OCI-LY7 (cell line): ENCODE results near the gene EIF4E1B. TPM values are rescaled to one million over a fixed set of nuclear protein-coding genes. Genes with fewer than 3 reads are reported as not detected.

Experiments
- BruUV-seq: library from RNA; stranded (reverse); fragments of 400-500 nt; replicated peaks from 2 replicates; lab custom pipeline; 2021; lab: Mats Ljungman, UMichigan
- CTCF ChIA-PET: fragments of 300-600 bp; sonication (Branson Sonifier 250); formaldehyde crosslinking; loops from one replicate; lab custom pipeline; 2022; ENCODE audit warnings: antibody characterized with exemption; ENCODE audit not compliant: unreplicated experiment; lab: Charles Lee
- POLR2A ChIA-PET: fragments of 300-600 bp; sonication (Branson Sonifier 250); formaldehyde crosslinking; loops from one replicate; lab custom pipeline; 2022; ENCODE audit warnings: antibody characterized with exemption; lab: Charles Lee
- DNase-seq: peaks from one replicate; pipeline ENCODE4 v3.0.0-alpha.2; 2015; ENCODE audit warnings: low spot score
- H2AFZ ChIP-seq: fragments of 200-600 bp; sonication (generic), shearing (Covaris generic); 2 replicates; pipeline ENCODE4 v1.6.1; 2014; ENCODE audit warnings: mild to moderate bottlenecking, antibody characterized with exemption, low read length, moderate library complexity
- H3K27ac ChIP-seq: fragments of 200-600 bp; sonication (generic); 2 replicates; pipeline ENCODE4 v1.5.1; 2014; ENCODE audit warnings: mixed run types, low read depth, mild to moderate bottlenecking, moderate library complexity, low read length, inconsistent platforms; ENCODE audit not compliant: poor library complexity, severe bottlenecking
- H3K36me3 ChIP-seq: fragments of 200-600 bp; sonication (generic); 2 replicates; pipeline ENCODE4 v1.6.1; 2014; ENCODE audit warnings: mild to moderate bottlenecking, antibody characterized with exemption, low read length, moderate library complexity, mixed read lengths; ENCODE audit not compliant: insufficient read depth
- H3K4me1 ChIP-seq: fragments of 200-600 bp; sonication (generic); 2 replicates; pipeline ENCODE4 v1.5.1; 2014; ENCODE audit warnings: mild to moderate bottlenecking, low read length; ENCODE audit not compliant: insufficient read depth, poor library complexity, severe bottlenecking
- H3K4me2 ChIP-seq: fragments of 200-600 bp; sonication (generic); 2 replicates; pipeline ENCODE4 v1.6.1; 2014; ENCODE audit warnings: mild to moderate bottlenecking, low read length
- H3K4me3 ChIP-seq: fragments of 200-600 bp; sonication (generic); 2 replicates; pipeline ENCODE4 v1.5.1; 2014; ENCODE audit warnings: mild to moderate bottlenecking, low read depth, low read length; ENCODE audit not compliant: poor library complexity, severe bottlenecking
- H3K79me2 ChIP-seq: fragments of 200-600 bp; sonication (generic); 2 replicates; pipeline ENCODE4 v1.6.1; 2016; ENCODE audit warnings: low read depth, mild to moderate bottlenecking, low read length, moderate library complexity, mixed read lengths; ENCODE audit not compliant: insufficient read depth
- H3K9me2 ChIP-seq: fragments of 200-600 bp; sonication (generic); 2 replicates; pipeline ENCODE4 v1.6.1; 2016; ENCODE audit warnings: mild to moderate bottlenecking, low read length, mixed read lengths; ENCODE audit not compliant: insufficient read depth
- H3K9me3 ChIP-seq: fragments of 200-600 bp; sonication (generic); 2 replicates; pipeline ENCODE4 v1.6.1; 2014; ENCODE audit warnings: mild to moderate bottlenecking, mixed run types, low read length, mixed read lengths
- H4K20me1 ChIP-seq: fragments of 200-600 bp; sonication (generic); 2 replicates; pipeline ENCODE4 v1.6.1; 2014; ENCODE audit warnings: mild to moderate bottlenecking, antibody characterized with exemption, low read length, moderate library complexity, mixed read lengths; ENCODE audit not compliant: insufficient read depth
- EZH2phosphoT487 ChIP-seq: fragments of 200-600 bp; sonication (generic); IDR thresholded peaks from 2 replicates; pipeline ENCODE4 v1.6.1; 2018; ENCODE audit warnings: low read depth, borderline replicate concordance, mild to moderate bottlenecking, mixed run types, antibody characterized with exemption, low read length, moderate library complexity, mixed read lengths
- intact Hi-C: fragments of 100-400 bp; cut with micrococcal nuclease; formaldehyde crosslinking; loops from one replicate; pipeline ENCODE4 v1.10.0; 2022; ENCODE audit not compliant: unreplicated experiment
- total RNA-seq, 2 experiments: library from RNA; depleted of rRNA in 1 of 2; stranded (reverse); fragments of >200 nt in 1 of 2; shearing (Covaris generic) in 1 of 2; gene quantifications; 2 replicates each; pipeline ENCODE4 v1.2.3, GENCODE V29; 2014 to 2022
- TF ChIP-seq, protein P1 (sequence below): fragments of 200-600 bp; sonication (generic); conservative IDR thresholded peaks from 2 replicates; pipeline ENCODE4 v1.5.1; 2014; ENCODE audit warnings: mild to moderate bottlenecking, antibody characterized with exemption, low read length, moderate library complexity, mixed read lengths

Gene EIF4E1B
- total RNA-seq, 2 experiments from 2014 or later: 0.16 to 2.4 TPM

DNA sequence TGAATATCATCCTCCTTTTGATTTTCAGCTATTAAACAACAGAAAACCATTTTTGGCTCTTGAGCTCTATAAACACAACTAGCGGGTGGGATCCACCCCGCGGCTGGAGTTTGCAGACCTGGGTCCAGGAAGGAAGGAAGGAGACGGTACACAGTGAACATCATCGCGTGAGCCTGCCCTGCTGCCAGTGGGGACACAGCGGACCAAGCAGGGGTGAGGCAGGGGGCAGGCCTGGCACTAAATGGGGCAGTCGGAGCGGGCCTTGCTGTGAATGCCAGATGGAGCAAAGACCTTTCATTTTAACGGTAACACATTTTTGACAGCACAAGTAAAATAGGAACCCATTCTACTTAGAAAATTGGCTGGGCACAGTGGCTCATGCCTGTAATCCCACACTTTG, 31.2 kb downstream of the EIF4E1B start:
- ChIA-PET POLR2A (no interaction called here), CTCF (interaction anchor here (2.0 kb wide), 1 partner anchor 410 kb away, joined by 11 read pairs; no protein-coding TSS in a partner anchor)
- no TSS peak for BruUV-seq
- Histone ChIP-seq H3K27ac (no peak overlapping the region), H3K9me2 (no peaks in the 10 kb centered on the region), H4K20me1 (no peaks in the 10 kb centered on the region), H3K4me2 (no peak overlapping the region), H3K4me3 (no peak overlapping the region), H2AFZ (no peak overlapping the region), H3K79me2 (no peaks in the 10 kb centered on the region), H3K9me3 (no peaks in the 10 kb centered on the region), H3K4me1 (peaks cover 5% of the 10 kb centered on the region), H3K36me3 (no peaks in the 10 kb centered on the region)
- intact Hi-C loops: loop anchor here (2.0 to 10.0 kb wide), 2 partner anchors 297 to 423 kb away; partner anchors contain the start of gene FGFR4
- TF ChIP-seq, protein P1, sequence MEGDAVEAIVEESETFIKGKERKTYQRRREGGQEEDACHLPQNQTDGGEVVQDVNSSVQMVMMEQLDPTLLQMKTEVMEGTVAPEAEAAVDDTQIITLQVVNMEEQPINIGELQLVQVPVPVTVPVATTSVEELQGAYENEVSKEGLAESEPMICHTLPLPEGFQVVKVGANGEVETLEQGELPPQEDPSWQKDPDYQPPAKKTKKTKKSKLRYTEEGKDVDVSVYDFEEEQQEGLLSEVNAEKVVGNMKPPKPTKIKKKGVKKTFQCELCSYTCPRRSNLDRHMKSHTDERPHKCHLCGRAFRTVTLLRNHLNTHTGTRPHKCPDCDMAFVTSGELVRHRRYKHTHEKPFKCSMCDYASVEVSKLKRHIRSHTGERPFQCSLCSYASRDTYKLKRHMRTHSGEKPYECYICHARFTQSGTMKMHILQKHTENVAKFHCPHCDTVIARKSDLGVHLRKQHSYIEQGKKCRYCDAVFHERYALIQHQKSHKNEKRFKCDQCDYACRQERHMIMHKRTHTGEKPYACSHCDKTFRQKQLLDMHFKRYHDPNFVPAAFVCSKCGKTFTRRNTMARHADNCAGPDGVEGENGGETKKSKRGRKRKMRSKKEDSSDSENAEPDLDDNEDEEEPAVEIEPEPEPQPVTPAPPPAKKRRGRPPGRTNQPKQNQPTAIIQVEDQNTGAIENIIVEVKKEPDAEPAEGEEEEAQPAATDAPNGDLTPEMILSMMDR: no peak
- TF ChIP-seq EZH2phosphoT487: no peak
- DNase-seq: no peak

GRCh38 chr5:176662371-176663333, 32.2 kb downstream of the EIF4E1B start:
- BruUV-seq: no TSS peak
- Histone ChIP-seq H3K9me2 (no peaks in the 10 kb centered on the region), H3K79me2 (no peaks in the 10 kb centered on the region), H3K4me2 (no peak overlapping the region), H3K27ac (no peak overlapping the region), H3K4me3 (no peak overlapping the region), H3K4me1 (peaks cover 5% of the 10 kb centered on the region), H4K20me1 (no peaks in the 10 kb centered on the region), H2AFZ (no peak overlapping the region), H3K36me3 (no peaks in the 10 kb centered on the region), H3K9me3 (no peaks in the 10 kb centered on the region)
- ChIA-PET POLR2A (no interaction called here), CTCF (no interaction called here)
- intact Hi-C loops: loop anchor here (10.0 kb wide), 1 partner anchor 422 kb away; the partner anchor contains the start of gene FGFR4
- TF ChIP-seq EZH2phosphoT487: no peak
- TF ChIP-seq, protein P1: no peak
- DNase-seq: no peak
